Endodermal cell (in vitro differentiated cells): ENCODE measurements around the gene C1QTNF8. TPM values are rescaled to one million over a fixed set of nuclear protein-coding genes. Genes with fewer than 3 reads are reported as not detected.

Experiments used
- DNase-seq: peaks from one replicate; pipeline ENCODE4 v3.0.0-alpha.2; 2017
- H3K27ac ChIP-seq: 2 replicates; pipeline ENCODE4 v1.5.1; 2013; ENCODE audit warnings: mild to moderate bottlenecking, low read depth, low read length, moderate library complexity
- H3K27me3 ChIP-seq: 2 replicates; pipeline ENCODE4 v1.6.1; 2013; ENCODE audit warnings: mild to moderate bottlenecking, low read length, moderate library complexity; ENCODE audit not compliant: insufficient read depth, control insufficient read depth, poor library complexity, severe bottlenecking
- H3K36me3 ChIP-seq: 2 replicates; pipeline ENCODE4 v1.7.0; 2013; ENCODE audit warnings: mild to moderate bottlenecking, low read length, moderate library complexity; ENCODE audit not compliant: control insufficient read depth, insufficient read depth
- H3K4me1 ChIP-seq: one replicate; pipeline ENCODE4 v1.7.0; 2013; ENCODE audit warnings: low read length; ENCODE audit not compliant: control insufficient read depth, insufficient read depth
- H3K4me3 ChIP-seq: 2 replicates; pipeline ENCODE4 v1.5.1; 2013; ENCODE audit warnings: mild to moderate bottlenecking, low read length, moderate library complexity
- H3K9ac ChIP-seq: 2 replicates; pipeline ENCODE4 v1.6.1; 2013; ENCODE audit warnings: mild to moderate bottlenecking, low read length, moderate library complexity; ENCODE audit not compliant: poor library complexity, severe bottlenecking; ENCODE audit errors: extremely low read depth
- H3K9me3 ChIP-seq: 2 replicates; pipeline ENCODE4 v1.6.1; 2013; ENCODE audit warnings: mild to moderate bottlenecking, low read length, moderate library complexity; ENCODE audit not compliant: control insufficient read depth
- H3K27ac Mint-ChIP-seq: 2 replicates; pipeline ENCODE4 v1.8.0; 2020; ENCODE audit warnings: mixed read lengths
- H3K27me3 Mint-ChIP-seq: 2 replicates; pipeline ENCODE4 v1.8.0; 2021; ENCODE audit warnings: mild to moderate bottlenecking, mixed read lengths; ENCODE audit not compliant: insufficient read depth
- H3K36me3 Mint-ChIP-seq: 2 replicates; pipeline ENCODE4 v1.8.0; 2020; ENCODE audit warnings: low read depth, mixed read lengths
- H3K4me1 Mint-ChIP-seq: 2 replicates; pipeline ENCODE4 v1.8.0; 2020; ENCODE audit warnings: mixed read lengths
- H3K4me3 Mint-ChIP-seq: 2 replicates; pipeline ENCODE4 v1.8.0; 2020; ENCODE audit warnings: mild to moderate bottlenecking, moderate library complexity, mixed read lengths
- H3K9me3 Mint-ChIP-seq: 2 replicates; pipeline ENCODE4 v1.8.0; 2020; ENCODE audit warnings: mild to moderate bottlenecking, mixed read lengths
- CTCF ChIP-seq: fragments of 200-600 bp; sonication (generic); conservative IDR thresholded peaks from 2 replicates; pipeline ENCODE4 v1.5.0; 2021; ENCODE audit warnings: antibody characterized with exemption, mild to moderate bottlenecking
- WGBS, 2 experiments: methylation state at CpG; one replicate each; pipeline versions ENCODE4 v1.1.5 to v1.1.7; 2013; ENCODE audit warnings: missing lambda C conversion rate in 2 of 2, mixed read lengths in 1 of 2; ENCODE audit not compliant: insufficient coverage in 1 of 2, insufficient read length in 1 of 2; 5-methylcytosine and 5-hydroxymethylcytosine counted together
- total RNA-seq, 2 donors: library from RNA; stranded (reverse); fragmentation: NEBNext Ultra II Directional in 1 of 2; extraction: Animal tissue kit (Norgen Biotek cat#: 25700) in 1 of 2; gene quantifications; 2 replicates in 1 of 2; 3 replicates in 1 of 2; pipeline ENCODE4 v1.2.1, GENCODE V29; 2021

Gene C1QTNF8
- total RNA-seq, 2 donors from 2014 or later: 0.15 to 0.20 TPM

GRCh38 chr16:1127101-1127500 is 31.1 kb upstream of the C1QTNF8 start:
- Histone ChIP-seq H3K9me3 (no peaks in the 10 kb centered on the region), H3K27me3 (no peaks in the 10 kb centered on the region), H3K27ac (no peak overlapping the region), H3K36me3 (no peaks in the 10 kb centered on the region), H3K9ac (no peak overlapping the region), H3K4me1 (no peaks in the 10 kb centered on the region), H3K4me3 (no peak overlapping the region)
- Mint-ChIP-seq H3K4me1 (no peaks in the 10 kb centered on the region), H3K4me3 (no peak overlapping the region), H3K9me3 (no peaks in the 10 kb centered on the region), H3K27me3 (no peaks in the 10 kb centered on the region), H3K36me3 (no peaks in the 10 kb centered on the region), H3K27ac (no peak overlapping the region)
- DNase-seq: no peak
- WGBS, 2 experiments: 81 to 90% methylated on average over 6 to 16 of the region's 16 CpGs
- TF ChIP-seq CTCF: no peak

- no peak overlapping the region for H3K27ac Mint-ChIP-seq
- TF ChIP-seq CTCF: no peak
- H3K27me3 Mint-ChIP-seq: no peaks in the 10 kb centered on the region
- Histone ChIP-seq H3K36me3 (no peaks in the 10 kb centered on the region), H3K4me3 (no peak overlapping the region), H3K27me3 (no peaks in the 10 kb centered on the region), H3K4me1 (no peaks in the 10 kb centered on the region), H3K27ac (no peak overlapping the region), H3K9ac (no peak overlapping the region), H3K9me3 (no peaks in the 10 kb centered on the region)
- 79 to 82% methylated on average over 8 to 10 of the region's 10 CpGs for WGBS, 2 experiments
- H3K4me3 Mint-ChIP-seq: no peak overlapping the region
- H3K4me1 Mint-ChIP-seq: no peaks in the 10 kb centered on the region
- H3K9me3 Mint-ChIP-seq: no peaks in the 10 kb centered on the region
- DNase-seq: no peak
- no peaks in the 10 kb centered on the region for H3K36me3 Mint-ChIP-seq
These were observed 30.5 kb upstream of the C1QTNF8 start for GRCh38 chr16:1126586-1126985.

- Mint-ChIP-seq H3K4me1 (no peaks in the 10 kb centered on the region), H3K27ac (no peak overlapping the region), H3K36me3 (no peaks in the 10 kb centered on the region), H3K4me3 (no peak overlapping the region), H3K9me3 (no peaks in the 10 kb centered on the region), H3K27me3 (no peaks in the 10 kb centered on the region)
- no peak overlapping the region for H3K4me3 ChIP-seq
- no peaks in the 10 kb centered on the region for H3K27me3 ChIP-seq
- no peaks in the 10 kb centered on the region for H3K36me3 ChIP-seq
- no peak overlapping the region for H3K27ac ChIP-seq
- H3K9ac ChIP-seq: no peak overlapping the region
- DNase-seq: no peak
- TF ChIP-seq CTCF: no peak
- WGBS, 2 experiments: 89 to 94% methylated on average over 12 to 17 of the region's 17 CpGs
- no peaks in the 10 kb centered on the region for H3K4me1 ChIP-seq
- H3K9me3 ChIP-seq: no peaks in the 10 kb centered on the region
These were observed 30.0 kb upstream of the C1QTNF8 start for GRCh38 chr16:1126044-1126443.
